ENCODE results near the gene JAK2. TPM values are rescaled to one million over a fixed set of nuclear protein-coding genes. Genes with fewer than 3 reads are reported as not detected.
"Not testable (repeated sequence)": the region's sequence is repeated elsewhere in the genome, so short reads cannot be mapped to it uniquely, and the experiment has no call there.

JAK2 gene
- total RNA-seq, 3 donors from 2014 or later, result 17.0 to 24.4 (median 17.5) TPM

- Histone ChIP-seq H3K4me3 (no peak overlapping the region), H3K9me3 (no peaks in the 10 kb centered on the region), H3K4me1 (ENCODE audit: low read depth) (no peaks in the 10 kb centered on the region), H3K36me3 (ENCODE audit: low read depth) (no peaks in the 10 kb centered on the region)
- intact Hi-C loops (cut with DNase I, micrococcal nuclease), result no loop called here
- DNase-seq (peak in 1 of 3 donors; percentile 14), ATAC-seq (peak; percentile 79)
- no peak for TF ChIP-seq CTCF (IDR thresholded peaks at IDR 0.05)
Measured at GRCh38 chr9:4939118-4939561, 45.9 kb upstream of the JAK2 start.

- H3K4me3 ChIP-seq; H3K4me1 ChIP-seq (ENCODE audit: low read depth); DNase-seq; H3K9me3 ChIP-seq; intact Hi-C loops (cut with DNase I, micrococcal nuclease); H3K36me3 ChIP-seq (ENCODE audit: low read depth); ATAC-seq: not testable (repeated sequence)
Measured at GRCh38 chr9:4942042-4942691, 42.9 kb upstream of the JAK2 start.

GRCh38 chr9:4943346-4943745 is 41.7 kb upstream of the JAK2 start:
- ATAC-seq, result no peak
- DNase-seq, result no peak
- Histone ChIP-seq H3K4me3 (no peak overlapping the region), H3K4me1 (ENCODE audit: low read depth) (no peaks in the 10 kb centered on the region), H3K36me3 (ENCODE audit: low read depth) (no peaks in the 10 kb centered on the region), H3K9me3 (no peaks in the 10 kb centered on the region)
- TF ChIP-seq CTCF (IDR thresholded peaks at IDR 0.05), result no peak
- intact Hi-C loops (cut with DNase I, micrococcal nuclease), result no loop called here

GRCh38 chr9:4944431-4945211 is 40.5 kb upstream of the JAK2 start:
- H3K9me3 ChIP-seq; DNase-seq; H3K36me3 ChIP-seq (ENCODE audit: low read depth); intact Hi-C loops (cut with DNase I, micrococcal nuclease); H3K4me1 ChIP-seq (ENCODE audit: low read depth); H3K4me3 ChIP-seq; ATAC-seq: not testable (repeated sequence)

- DNase-seq (no peak), ATAC-seq (no peak)
- intact Hi-C loops (cut with DNase I, micrococcal nuclease), result no loop called here
- Histone ChIP-seq H3K9me3 (no peaks in the 10 kb centered on the region), H3K36me3 (ENCODE audit: low read depth) (no peaks in the 10 kb centered on the region), H3K4me3 (no peak overlapping the region), H3K4me1 (ENCODE audit: low read depth) (no peaks in the 10 kb centered on the region)
- no peak for TF ChIP-seq CTCF (IDR thresholded peaks at IDR 0.05)
Measured at GRCh38 chr9:4946937-4947336, 38.1 kb upstream of the JAK2 start.

GRCh38 chr9:4955836-4956235 is 29.2 kb upstream of the JAK2 start:
- ATAC-seq (no peak), DNase-seq (no peak)
- H3K36me3 ChIP-seq (ENCODE audit: low read depth), result no peaks in the 10 kb centered on the region
- intact Hi-C loops (cut with DNase I, micrococcal nuclease), result no loop called here
- no peak overlapping the region for H3K4me3 ChIP-seq
- H3K4me1 ChIP-seq (ENCODE audit: low read depth), result no peaks in the 10 kb centered on the region
- TF ChIP-seq CTCF (IDR thresholded peaks at IDR 0.05), result no peak
- H3K9me3 ChIP-seq, result no peaks in the 10 kb centered on the region
